GM12878 (cell line): Measurements from ENCODE around the gene MPHOSPH6. TPM values are rescaled to one million over a fixed set of nuclear protein-coding genes. Genes with fewer than 3 reads are reported as not detected.

Source experiments
- ATAC-seq: fragments of 200-7000 bp; cut with Tn5 transposase; 3 replicates; pipeline ENCODE4 v1.9.1; 2020; ENCODE audit warnings: mild to moderate bottlenecking, moderate library complexity
- BruUV-seq: library from RNA; stranded (reverse); fragments of 400-500 nt; replicated peaks from 2 replicates; lab custom pipeline; 2021; lab: Mats Ljungman, UMichigan
- CTCF ChIA-PET: fragments of 300-600 bp; sonication (Branson Sonifier 250); formaldehyde crosslinking; extraction: SDS; loops from one replicate; lab custom pipeline; 2021; ENCODE audit warnings: inconsistent platforms; lab: Yijun Ruan, JAX
- POLR2A ChIA-PET: fragments of 350-600 bp; formaldehyde crosslinking; extraction: SDS; loops from one replicate; lab custom pipeline; 2021; ENCODE audit warnings: inconsistent platforms; lab: Charles Lee
- RAD21 ChIA-PET: fragments of 300-600 bp; sonication (Branson Sonifier 250); formaldehyde crosslinking; loops from one replicate; lab custom pipeline; 2023; ENCODE audit warnings: antibody characterized with exemption; ENCODE audit not compliant: unreplicated experiment; lab: Charles Lee
- SMC1A ChIA-PET: fragments of 300-600 bp; sonication (Branson Sonifier 250); formaldehyde crosslinking; loops from one replicate; lab custom pipeline; 2023; ENCODE audit not compliant: unreplicated experiment, uncharacterized antibody; lab: Charles Lee
- DNase-seq: peaks from one replicate; pipeline ENCODE4 v3.0.0-alpha.2; 2011; ENCODE audit warnings: low read depth, low spot score
- FAIRE-seq: peaks from 3 replicates; lab custom pipeline; 2011; peaks lifted over from hg19 to GRCh38; lab: Jason Lieb, UNC
- H2AFZ ChIP-seq: 2 replicates; pipeline ENCODE4 v1.6.0; 2011; ENCODE audit warnings: low read depth, low read length, control low read depth; ENCODE audit not compliant: control insufficient read depth
- H3K27ac ChIP-seq: 2 replicates; pipeline ENCODE4 v1.5.1; 2011; ENCODE audit warnings: control low read depth; ENCODE audit not compliant: control insufficient read depth, insufficient read depth
- H3K27me3 ChIP-seq, 2 experiments: replicated peaks in 1 of 2; 2 replicates each; pipeline versions ENCODE4 v1.6.0 to v1.6.1; 2011; ENCODE audit warnings: low read length in 1 of 2; ENCODE audit not compliant: control insufficient read depth in 2 of 2, insufficient read depth in 2 of 2
- H3K36me3 ChIP-seq, 2 experiments: 2 replicates each; pipeline ENCODE4 v1.5.1; 2011; ENCODE audit warnings: low read length in 1 of 2; ENCODE audit not compliant: control insufficient read depth in 2 of 2, insufficient read depth in 2 of 2
- H3K4me1 ChIP-seq: 2 replicates; pipeline ENCODE4 v1.6.1; 2011; ENCODE audit warnings: mild to moderate bottlenecking, low read length, moderate library complexity, mixed read lengths; ENCODE audit not compliant: control insufficient read depth, insufficient read depth
- H3K4me2 ChIP-seq: 2 replicates; pipeline ENCODE4 v1.6.0; 2011; ENCODE audit warnings: control low read depth; ENCODE audit not compliant: control insufficient read depth, insufficient read depth
- H3K4me3 ChIP-seq: fragments of 200-600 bp; sonication (generic); 2 replicates; pipeline ENCODE4 v1.5.1; 2016
- H3K79me2 ChIP-seq: 2 replicates; pipeline ENCODE4 v1.6.0; 2011; ENCODE audit warnings: low read length; ENCODE audit not compliant: control insufficient read depth, insufficient read depth
- H3K9ac ChIP-seq: 2 replicates; pipeline ENCODE4 v1.8.0; 2011; ENCODE audit warnings: low read length, control low read depth, mixed read lengths; ENCODE audit not compliant: control insufficient read depth, insufficient read depth
- H3K9me3 ChIP-seq: replicated peaks from 3 replicates; pipeline ENCODE4 v1.5.1; 2011; ENCODE audit warnings: mild to moderate bottlenecking, low read length; ENCODE audit not compliant: control insufficient read depth, insufficient read depth
- H4K20me1 ChIP-seq: 2 replicates; pipeline ENCODE4 v1.6.0; 2011; ENCODE audit not compliant: control insufficient read depth, insufficient read depth
- BHLHE40 ChIP-seq, 2 experiments: fragments of 450-650 bp in 1 of 2; IDR thresholded peaks; 2 replicates each; pipeline ENCODE4 v1.6.1; 2011 to 2017; ENCODE audit warnings: low read depth in 2 of 2, borderline replicate concordance in 1 of 2, improper control_type of control experiment in 1 of 2, low read length in 1 of 2, mild to moderate bottlenecking in 1 of 2
- CEBPZ ChIP-seq: fragments of 150-350 bp; IDR thresholded peaks from 2 replicates; pipeline ENCODE4 v1.6.1; 2016; ENCODE audit warnings: low read depth, low read length
- ELK1 ChIP-seq: IDR thresholded peaks from 2 replicates; pipeline ENCODE4 v1.6.1; 2012; ENCODE audit warnings: low read depth, low read length, improper control_type of control experiment
- MEF2B ChIP-seq: fragments of 450-650 bp; IDR thresholded peaks from 2 replicates; pipeline ENCODE4 v1.6.1; 2018; ENCODE audit warnings: mild to moderate bottlenecking, moderate library complexity; ENCODE audit not compliant: partially characterized antibody, poor library complexity, severe bottlenecking
- NFIC ChIP-seq: IDR thresholded peaks from 2 replicates; pipeline ENCODE4 v1.6.1; 2012; ENCODE audit warnings: low read depth, mild to moderate bottlenecking, inconsistent platforms, low read length, moderate library complexity
- NFXL1 ChIP-seq: fragments of 450-650 bp; IDR thresholded peaks from 2 replicates; pipeline ENCODE4 v1.6.1; 2017; ENCODE audit warnings: antibody characterized with exemption, mild to moderate bottlenecking, borderline replicate concordance
- RELA ChIP-seq: fragments of 450-650 bp; IDR thresholded peaks from 2 replicates; pipeline ENCODE4 v1.8.0; 2014; ENCODE audit warnings: borderline replicate concordance; ENCODE audit not compliant: partially characterized antibody
- SRF ChIP-seq, 2 experiments: IDR thresholded peaks; 2 replicates each; pipeline ENCODE4 v1.6.1; 2011; ENCODE audit warnings: low read depth in 2 of 2, low read length in 2 of 2, mild to moderate bottlenecking in 1 of 2, moderate library complexity in 1 of 2
- STAT3 ChIP-seq: IDR thresholded peaks from 2 replicates; pipeline ENCODE4 v1.6.1; 2011; ENCODE audit warnings: low read depth, low read length, improper control_type of control experiment
- TBL1XR1 ChIP-seq: IDR thresholded peaks from 2 replicates; pipeline ENCODE4 v1.6.1; 2012; ENCODE audit warnings: low read depth, low read length, improper control_type of control experiment
- ZBTB4 ChIP-seq: fragments of 450-650 bp; formaldehyde crosslinking; IDR thresholded peaks from 2 replicates; pipeline ENCODE4 v1.4.0; 2022; ENCODE audit warnings: mild to moderate bottlenecking, moderate library complexity
- WGBS: methylation state at CpG from one replicate; pipeline ENCODE4 v1.1.6; 2016; ENCODE audit warnings: low lambda C conversion rate; ENCODE audit not compliant: insufficient replicate concordance, insufficient coverage; ENCODE audit errors: missing lambda C conversion rate; 5-methylcytosine and 5-hydroxymethylcytosine counted together
- in situ Hi-C: fragments of 300-500 bp; cut with MboI; formaldehyde crosslinking; loops from 9 replicates; pipeline ENCODE4 v1.14.3; 2018; ENCODE audit warnings: mixed read lengths
- intact Hi-C: fragments of 100-400 bp; cut with micrococcal nuclease; formaldehyde crosslinking; loops from one replicate; pipeline ENCODE4 v1.14.2; 2022; ENCODE audit not compliant: unreplicated experiment
- polyA plus RNA-seq, 11 experiments: library from polyadenylated mRNA; depleted of rRNA in 4 of 11; unstranded in 6 of 11; stranded (reverse) in 5 of 11; fragments of >200 nt; fragmentation: Nextera tagmentation in 4 of 11; fragmentation: Illumina TruSeq in 1 of 11; extraction: Ambion mirVana in 4 of 11; extraction: Trizol in 1 of 11; gene quantifications; 1 replicate in 1 of 11; 2 replicates in 10 of 11; pipeline versions ENCODE4 v1.2.1 to v1.2.3, GENCODE V29; 2011 to 2016; ENCODE audit warnings: inconsistent platforms in 2 of 11, missing spikeins in 2 of 11, low read depth in 1 of 11
- total RNA-seq, 4 experiments: library from RNA; depleted of rRNA in 3 of 4; stranded (reverse); fragments of >200 nt in 3 of 4; fragmentation: Illumina TruSeq in 1 of 4; extraction: Trizol in 1 of 4; gene quantifications; 2 replicates each; pipeline versions ENCODE4 v1.2.1 to v1.2.3, GENCODE V29; 2013 to 2021
- TF ChIP-seq, protein P1 (sequence below): fragments of 450-650 bp; IDR thresholded peaks from 2 replicates; pipeline ENCODE4 v1.6.1; 2018; ENCODE audit warnings: borderline replicate concordance, mild to moderate bottlenecking; ENCODE audit not compliant: partially characterized antibody

Gene MPHOSPH6
- total and polyA plus RNA-seq, 10 of the 15 experiments (the other 5 are each of a cell fraction or from before 2014, with no cell fraction given), result 8.9 to 39.6 (median 19.8) TPM

GRCh38 chr16:82156761-82157533 lies 13.1 kb downstream of the MPHOSPH6 start:
- no peak overlapping the region for H3K4me3 ChIP-seq
- no peak overlapping the region for H3K9ac ChIP-seq
- peaks cover 4% of the 10 kb centered on the region; the same call in 1 of the 2 replicates for H4K20me1 ChIP-seq
- H3K4me1 ChIP-seq, result no peaks in the 10 kb centered on the region
- no peaks in the 10 kb centered on the region for H3K9me3 ChIP-seq
- CTCF ChIA-PET, result no interaction called here
- H3K36me3 ChIP-seq, result no peaks in the 10 kb centered on the region; a peak in 1 of 4 replicates
- ATAC-seq (no peak), DNase-seq (no peak), FAIRE-seq (no peak)
- no peaks in the 10 kb centered on the region for H3K27me3 ChIP-seq
- WGBS, result 94% methylated on average over 14 of the region's 14 CpGs
- H3K79me2 ChIP-seq, result no peaks in the 10 kb centered on the region
- H2AFZ ChIP-seq, result no peak overlapping the region
- POLR2A ChIA-PET, result no interaction called here
- no peak overlapping the region for H3K27ac ChIP-seq
- RAD21 ChIA-PET, result no interaction called here
- in situ Hi-C loops, result no loop called here
- intact Hi-C loops, result no loop called here
- no TSS peak for BruUV-seq
- SMC1A ChIA-PET, result no interaction called here
- H3K4me2 ChIP-seq, result no peak overlapping the region
- TF ChIP-seq SRF (IDR thresholded peaks at IDR 0.05; ENCODE audit: low read depth in 2 of 2, low read length in 2 of 2) (no peak), ZBTB4 (CRISPR knock-in tag) (no peak), STAT3 (no peak), RELA (no peak), BHLHE40 (IDR thresholded peaks at IDR 0.05; ENCODE audit: borderline replicate concordance in 1 of 2, low read depth in 2 of 2, low read length in 1 of 2) (no peak), CEBPZ (no peak), NFIC (no peak), NFXL1 (no peak), ELK1 (no peak), TBL1XR1 (no peak), MEF2B (no peak)
- TF ChIP-seq, protein P1, sequence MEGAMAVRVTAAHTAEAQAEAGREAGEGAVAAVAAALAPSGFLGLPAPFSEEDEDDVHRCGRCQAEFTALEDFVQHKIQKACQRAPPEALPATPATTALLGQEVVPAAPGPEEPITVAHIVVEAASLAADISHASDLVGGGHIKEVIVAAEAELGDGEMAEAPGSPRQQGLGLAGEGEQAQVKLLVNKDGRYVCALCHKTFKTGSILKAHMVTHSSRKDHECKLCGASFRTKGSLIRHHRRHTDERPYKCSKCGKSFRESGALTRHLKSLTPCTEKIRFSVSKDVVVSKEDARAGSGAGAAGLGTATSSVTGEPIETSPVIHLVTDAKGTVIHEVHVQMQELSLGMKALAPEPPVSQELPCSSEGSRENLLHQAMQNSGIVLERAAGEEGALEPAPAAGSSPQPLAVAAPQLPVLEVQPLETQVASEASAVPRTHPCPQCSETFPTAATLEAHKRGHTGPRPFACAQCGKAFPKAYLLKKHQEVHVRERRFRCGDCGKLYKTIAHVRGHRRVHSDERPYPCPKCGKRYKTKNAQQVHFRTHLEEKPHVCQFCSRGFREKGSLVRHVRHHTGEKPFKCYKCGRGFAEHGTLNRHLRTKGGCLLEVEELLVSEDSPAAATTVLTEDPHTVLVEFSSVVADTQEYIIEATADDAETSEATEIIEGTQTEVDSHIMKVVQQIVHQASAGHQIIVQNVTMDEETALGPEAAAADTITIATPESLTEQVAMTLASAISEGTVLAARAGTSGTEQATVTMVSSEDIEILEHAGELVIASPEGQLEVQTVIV, result no peak
